Measurements from ENCODE around the gene FHOD1. TPM values are rescaled to one million over a fixed set of nuclear protein-coding genes. Genes with fewer than 3 reads are reported as not detected.

FHOD1 gene
- total and polyA plus RNA-seq, 9 of the 15 experiments (the other 6 are each of a cell fraction or from before 2014, with no cell fraction given): 18.7 to 126 (median 32.3) TPM

GRCh38 chr16:67184995-67185650 is 62.2 kb downstream of the FHOD1 start (continued):
- peak; percentile 100 for TF ChIP-seq REST (IDR thresholded peaks at IDR 0.05; ENCODE audit: borderline replicate concordance)
- TF ChIP-seq REST (CRISPR knock-in tag; IDR thresholded peaks at IDR 0.05; ENCODE audit: low read depth): peak; percentile 99
- TF ChIP-seq BRCA1 (IDR thresholded peaks at IDR 0.05): no peak
- TF ChIP-seq BRCA1 (CRISPR knock-in tag; IDR thresholded peaks at IDR 0.05): no peak
- TF ChIP-seq FOXP4 (CRISPR knock-in tag; IDR thresholded peaks at IDR 0.05; ENCODE audit: borderline replicate concordance): peak; percentile 71; the same call in 1 of the 2 replicates
- peak in 1 of 2 experiments; percentile 94 for TF ChIP-seq AFF1 (IDR thresholded peaks at IDR 0.05; ENCODE audit: low read depth in 1 of 2, partially characterized antibody in 2 of 2)
- TF ChIP-seq EGR1 (conservative IDR thresholded peaks at IDR 0.05): 0 out of 2 replicates have a peak, but pooled peaks have one; percentile 5
- TF ChIP-seq ZNF778 (CRISPR knock-in tag; IDR thresholded peaks at IDR 0.05): no peak
- TF ChIP-seq THRA (IDR thresholded peaks at IDR 0.05): no peak
- TF ChIP-seq ZNF232 (CRISPR knock-in tag; IDR thresholded peaks at IDR 0.05): peak; percentile 85; the same call in 1 of the 2 replicates

Measured in K562 (cell line).